IPS DF 4.7 (cell line): ENCODE measurements around the gene TNNI2.
A peak's percentile ranks its signal among the peaks of the same experiment; 100 is the strongest.

ENCODE experiments used
- DNase-seq: peaks from one replicate; pipeline ENCODE4 v3.0.0-alpha.2; 2013; ENCODE audit warnings: low spot score; ENCODE audit errors: extremely low read depth

Gene TNNI2

GRCh38 chr11:1820463-1821325 is 18.1 kb upstream of the TNNI2 start:
- DNase-seq, result no peak

DNA sequence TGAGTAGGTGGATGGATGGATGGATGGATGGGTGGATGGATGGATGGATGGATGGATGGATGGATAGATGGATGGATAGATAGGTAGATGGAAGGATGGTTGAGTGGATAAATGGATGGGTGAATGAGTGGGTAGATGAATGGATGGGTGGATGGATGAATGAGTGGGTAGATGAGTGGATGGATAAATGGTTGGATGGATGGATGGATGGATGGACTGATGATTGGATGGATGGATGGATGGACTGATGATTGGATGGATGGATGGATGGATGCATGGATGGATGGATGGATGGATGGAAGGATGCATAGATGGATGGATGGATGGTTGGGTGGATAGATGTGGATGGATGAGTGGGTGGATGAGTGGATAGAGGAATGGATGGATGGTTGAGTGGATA is 17.2 kb upstream of the TNNI2 start:
- DNase-seq, result no peak

GRCh38 chr11:1822648-1823375 is 16.0 kb upstream of the TNNI2 start:
- no peak for DNase-seq

DNA sequence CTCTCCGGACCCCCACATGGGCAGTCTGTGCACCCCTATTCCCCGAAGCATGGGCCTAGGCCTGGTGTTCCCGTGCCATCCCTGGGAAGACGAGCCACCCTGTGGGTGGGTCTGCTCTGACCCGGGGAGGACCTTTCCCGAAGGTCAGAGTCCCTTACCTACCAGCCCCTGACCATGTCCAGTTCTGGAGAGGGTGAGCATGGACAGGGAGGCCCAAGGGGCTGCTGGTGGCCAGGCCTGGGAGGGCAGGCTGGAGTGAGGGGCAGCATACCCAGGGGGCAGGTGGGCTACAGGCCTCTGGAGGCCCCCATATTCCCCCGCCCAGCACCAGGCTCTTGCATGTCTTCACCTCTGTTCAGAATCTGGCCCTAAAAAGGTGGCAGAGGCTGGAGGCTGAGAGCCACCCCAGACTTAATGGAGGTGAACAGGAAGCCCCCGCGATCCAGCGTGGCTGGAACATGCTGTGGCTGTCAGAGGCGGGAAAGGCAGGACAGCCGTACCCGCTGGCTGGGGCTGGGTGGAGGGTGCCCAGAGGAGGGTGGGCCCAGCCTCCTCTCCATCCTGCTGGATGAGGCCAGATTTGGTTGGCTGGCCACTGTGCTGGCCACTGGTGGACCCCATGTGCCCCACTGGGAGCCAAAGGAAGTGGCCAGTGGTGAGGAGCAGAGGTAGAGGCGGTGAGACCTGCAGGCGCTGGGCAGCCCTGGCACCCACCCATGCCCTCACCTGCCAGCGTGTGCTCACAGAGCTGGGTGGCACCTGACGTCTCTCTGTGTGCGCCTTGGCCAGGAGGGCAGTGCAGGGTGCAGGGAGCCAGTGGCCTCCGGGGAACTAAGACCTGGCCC is 15.2 kb upstream of the TNNI2 start:
- DNase-seq, result no peak

- no peak for DNase-seq
Observed at GRCh38 chr11:1824221-1825038, 14.4 kb upstream of the TNNI2 start.

- DNase-seq, result peak; percentile 25
Observed at GRCh38 chr11:1825039-1825740, 13.6 kb upstream of the TNNI2 start.

DNA sequence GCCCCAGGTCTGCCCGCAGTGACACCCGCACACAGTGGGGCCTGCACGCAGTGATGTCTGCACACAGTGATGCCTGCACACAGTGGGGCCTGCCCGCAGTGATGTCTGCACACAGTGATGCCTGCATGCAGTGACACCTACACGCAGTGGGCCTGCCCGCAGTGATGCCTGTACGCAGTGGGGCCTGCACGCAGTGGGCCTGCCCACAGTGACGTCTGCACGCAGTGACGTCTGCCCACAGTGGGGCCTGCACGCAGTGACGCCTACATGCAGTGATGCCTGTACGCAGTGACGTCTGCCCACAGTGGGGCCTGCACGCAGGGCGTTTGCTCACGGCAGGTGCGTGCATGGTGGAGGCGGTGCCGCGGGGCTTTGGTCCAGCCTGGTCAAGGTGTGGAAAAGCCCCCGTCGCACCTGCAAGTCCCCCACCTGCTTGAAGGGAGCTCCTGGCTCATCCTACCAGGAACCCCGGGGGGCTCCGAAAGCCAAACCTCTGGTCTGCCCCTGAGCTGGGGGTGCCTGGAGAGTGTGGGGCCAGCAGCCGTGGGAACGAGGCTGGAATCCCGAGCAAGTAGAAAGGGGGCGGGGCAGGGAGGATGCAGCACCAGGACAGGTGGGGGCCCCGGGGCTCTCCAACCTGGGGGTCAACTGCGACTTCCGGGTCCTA is 12.9 kb upstream of the TNNI2 start:
- no peak for DNase-seq

GRCh38 chr11:1826552-1827094 is 12.2 kb upstream of the TNNI2 start:
- DNase-seq, result no peak

GRCh38 chr11:1827095-1827813 is 11.5 kb upstream of the TNNI2 start:
- no peak for DNase-seq

DNA sequence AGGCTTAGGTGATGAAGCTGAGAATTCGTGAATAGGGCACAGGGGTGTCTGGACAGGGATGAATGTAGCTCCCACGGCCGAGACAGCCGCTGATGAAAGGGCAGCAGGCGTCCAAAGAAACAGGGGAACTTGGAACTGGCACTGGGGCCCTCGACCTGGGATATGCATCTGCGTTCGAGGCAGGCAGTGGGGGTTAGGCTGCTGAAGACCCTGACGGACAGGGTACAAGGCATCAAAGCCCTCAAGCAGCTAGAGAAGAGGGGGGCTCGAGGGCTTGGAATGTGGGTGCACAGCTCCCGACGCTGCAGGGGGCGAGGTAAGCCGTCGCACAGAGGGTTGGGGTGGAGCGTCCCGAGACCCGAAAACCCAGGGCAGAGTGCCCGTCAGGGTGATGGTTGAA is 10.8 kb upstream of the TNNI2 start:
- no peak for DNase-seq

DNA sequence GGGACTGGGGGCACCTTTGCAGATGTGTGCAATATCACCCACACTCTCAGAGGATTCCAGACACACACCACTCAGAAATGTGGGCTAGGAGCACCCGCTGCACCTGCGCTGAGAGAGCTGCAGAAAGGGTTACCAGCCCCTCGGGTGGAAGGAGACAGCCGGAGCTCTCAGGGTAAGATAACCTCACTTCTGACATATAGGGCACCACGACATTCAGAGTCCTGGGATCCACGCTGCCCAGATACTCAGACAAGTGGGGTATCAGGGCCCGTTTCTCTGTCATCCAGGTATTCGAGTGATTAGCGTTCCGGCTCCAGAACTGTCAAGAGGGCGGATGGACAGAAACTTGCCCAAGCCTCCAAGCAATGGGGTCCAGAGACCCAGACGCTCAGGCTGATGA is 10.2 kb upstream of the TNNI2 start:
- DNase-seq, result no peak

- DNase-seq, result no peak
Observed at GRCh38 chr11:1829039-1829820, 9.6 kb upstream of the TNNI2 start.

DNA sequence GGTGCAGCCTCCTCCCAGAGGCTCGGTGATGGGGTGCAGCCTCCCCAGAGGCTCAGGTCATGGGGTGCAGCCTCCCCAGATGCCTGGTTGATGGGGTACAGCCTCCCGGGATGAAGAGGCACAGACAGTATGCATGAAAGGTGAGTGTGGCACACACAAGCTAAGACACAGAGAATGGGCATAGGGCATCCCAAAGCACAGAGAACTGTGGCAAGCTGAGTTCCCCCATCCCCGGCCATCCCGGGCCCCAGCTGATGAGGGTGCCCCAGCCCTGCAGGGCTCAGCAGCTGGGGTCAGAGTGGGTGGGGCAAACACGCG is 8.8 kb upstream of the TNNI2 start:
- DNase-seq, result no peak

DNA sequence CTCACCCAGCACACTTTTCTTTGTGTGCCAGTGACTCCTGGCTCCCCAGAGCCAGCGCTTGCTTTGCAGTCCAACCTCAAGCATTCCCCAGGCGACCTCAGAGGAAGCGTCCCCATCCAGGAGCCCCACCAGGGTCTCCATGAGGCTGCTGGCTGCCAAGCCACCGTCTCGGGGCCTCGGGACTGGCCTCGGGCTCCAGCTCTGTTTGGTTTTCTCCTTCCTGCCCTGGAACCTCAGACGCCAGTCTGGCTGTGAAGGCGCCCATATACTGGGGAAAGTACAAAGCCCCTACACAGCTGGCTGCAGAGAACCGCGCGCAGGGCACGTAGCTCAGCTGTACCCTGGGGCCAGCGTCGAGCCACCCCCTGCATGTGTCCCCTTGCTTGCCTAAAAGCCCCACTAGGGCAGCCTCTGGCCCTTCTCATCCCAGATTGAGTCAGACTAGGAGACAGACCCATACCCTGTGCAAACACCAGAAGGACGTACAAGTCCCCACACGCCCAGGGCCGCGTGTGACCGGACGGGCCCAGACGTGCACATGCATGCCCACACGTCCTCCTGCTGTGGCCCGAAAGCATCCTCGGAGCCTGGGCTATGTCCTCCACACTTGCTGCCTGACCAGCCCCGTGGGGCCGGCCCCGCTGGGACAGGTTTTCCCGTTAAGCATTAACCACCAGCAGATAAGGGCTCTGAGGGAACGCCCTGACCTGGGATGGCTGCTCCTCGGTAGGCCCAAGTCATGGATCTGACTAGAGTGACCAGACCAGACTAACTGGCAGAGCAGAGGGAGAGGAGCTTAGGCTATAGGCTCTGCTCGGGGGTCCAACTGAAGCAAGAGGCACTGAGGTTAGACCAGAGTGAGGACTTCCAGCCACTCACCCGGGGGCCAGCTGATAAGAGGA is 8.2 kb upstream of the TNNI2 start:
- DNase-seq, result no peak

GRCh38 chr11:1831338-1832210 is 7.2 kb upstream of the TNNI2 start:
- no peak for DNase-seq

- DNase-seq, result no peak
Observed at GRCh38 chr11:1832211-1832919, 6.4 kb upstream of the TNNI2 start.
